Measurements from ENCODE around the gene NDEL1. TPM values are rescaled to one million over a fixed set of nuclear protein-coding genes. Genes with fewer than 3 reads are reported as not detected.

NDEL1 gene
- total RNA-seq, 6 experiments from 2014 or later: 22.2 to 34.9 (median 28.4) TPM

DNA sequence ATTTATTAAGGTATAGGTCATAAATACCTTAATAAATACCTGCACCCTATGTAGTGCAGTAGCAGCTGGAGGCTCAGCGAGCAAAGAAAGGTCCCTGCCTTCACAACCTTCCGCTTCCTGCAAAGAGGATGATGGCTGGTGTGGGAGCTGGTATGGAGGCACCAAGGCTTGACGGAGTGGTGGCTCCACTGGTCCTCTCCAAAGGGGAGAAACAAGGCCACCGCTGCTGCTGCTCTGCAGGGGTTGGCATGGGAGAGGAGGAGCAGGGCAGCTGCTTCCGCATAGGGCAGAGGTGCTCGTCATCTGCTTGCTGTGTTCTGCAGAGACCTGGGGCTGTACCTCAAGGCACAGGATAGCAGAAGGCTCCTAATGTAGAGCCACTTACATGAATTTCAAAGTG is 52.8 kb downstream of the NDEL1 start:
- 100% methylated on average over 1 of the region's 6 CpGs for WGBS (ENCODE audit: insufficient coverage, low coverage, low lambda C conversion rate, missing lambda C conversion rate)
- DNase-seq (peak in 1 of 3 donors; percentile 37), ATAC-seq (peak in 2 of 4 donors; percentile 9 to 11)
- intact Hi-C loops (cut with DNase I): no loop called here
- H3K27me3 ChIP-seq: no peaks in the 10 kb centered on the region
- peaks cover 0 to 30% (median 7%) of the 10 kb centered on the region in 4 donors for H3K36me3 ChIP-seq
- H3K27ac ChIP-seq: no peak overlapping the region
- no peak for TF ChIP-seq POLR2A (IDR thresholded peaks at IDR 0.05)
- TF ChIP-seq, protein P1, sequence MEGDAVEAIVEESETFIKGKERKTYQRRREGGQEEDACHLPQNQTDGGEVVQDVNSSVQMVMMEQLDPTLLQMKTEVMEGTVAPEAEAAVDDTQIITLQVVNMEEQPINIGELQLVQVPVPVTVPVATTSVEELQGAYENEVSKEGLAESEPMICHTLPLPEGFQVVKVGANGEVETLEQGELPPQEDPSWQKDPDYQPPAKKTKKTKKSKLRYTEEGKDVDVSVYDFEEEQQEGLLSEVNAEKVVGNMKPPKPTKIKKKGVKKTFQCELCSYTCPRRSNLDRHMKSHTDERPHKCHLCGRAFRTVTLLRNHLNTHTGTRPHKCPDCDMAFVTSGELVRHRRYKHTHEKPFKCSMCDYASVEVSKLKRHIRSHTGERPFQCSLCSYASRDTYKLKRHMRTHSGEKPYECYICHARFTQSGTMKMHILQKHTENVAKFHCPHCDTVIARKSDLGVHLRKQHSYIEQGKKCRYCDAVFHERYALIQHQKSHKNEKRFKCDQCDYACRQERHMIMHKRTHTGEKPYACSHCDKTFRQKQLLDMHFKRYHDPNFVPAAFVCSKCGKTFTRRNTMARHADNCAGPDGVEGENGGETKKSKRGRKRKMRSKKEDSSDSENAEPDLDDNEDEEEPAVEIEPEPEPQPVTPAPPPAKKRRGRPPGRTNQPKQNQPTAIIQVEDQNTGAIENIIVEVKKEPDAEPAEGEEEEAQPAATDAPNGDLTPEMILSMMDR (IDR thresholded peaks at IDR 0.05): no peak
- no peaks in the 10 kb centered on the region for H3K9me3 ChIP-seq
- no peak overlapping the region for H3K4me3 ChIP-seq
- H3K4me1 ChIP-seq: no peaks in the 10 kb centered on the region

DNA sequence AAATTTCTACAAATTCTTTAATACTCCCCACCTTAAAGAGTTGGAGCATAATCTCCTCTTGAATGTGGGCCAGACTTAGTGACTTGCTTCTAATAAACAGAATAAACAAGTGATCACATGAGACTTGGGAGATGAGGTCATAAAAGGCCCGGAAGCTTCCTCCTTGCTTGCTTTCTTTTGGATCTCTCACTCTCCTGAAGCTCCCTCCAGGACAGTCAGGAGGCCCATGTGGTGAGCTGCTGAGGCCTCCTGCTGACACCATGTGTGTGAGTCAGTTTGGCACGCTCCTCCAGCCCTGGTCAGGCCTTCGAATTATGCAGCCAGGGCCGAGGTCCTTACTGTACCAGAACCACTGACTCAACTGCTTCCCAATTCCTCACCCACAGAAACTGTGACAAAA is 53.2 kb downstream of the NDEL1 start:
- no peaks in the 10 kb centered on the region for H3K4me1 ChIP-seq
- H3K9me3 ChIP-seq: no peaks in the 10 kb centered on the region
- no peak overlapping the region for H3K27ac ChIP-seq
- intact Hi-C loops (cut with DNase I): no loop called here
- TF ChIP-seq, protein P1 (IDR thresholded peaks at IDR 0.05): peak in 3 of 4 donors; percentile 8 to 21 (median 11)
- TF ChIP-seq POLR2A (IDR thresholded peaks at IDR 0.05): no peak
- H3K4me3 ChIP-seq: no peak overlapping the region
- H3K27me3 ChIP-seq: no peaks in the 10 kb centered on the region
- WGBS (ENCODE audit: insufficient coverage, low coverage, low lambda C conversion rate, missing lambda C conversion rate): 31% methylated on average over 3 of the region's 4 CpGs
- peaks cover 0 to 28% (median 5%) of the 10 kb centered on the region in 4 donors for H3K36me3 ChIP-seq
- DNase-seq: peak in 1 of 3 donors; percentile 54
- ATAC-seq: peak; percentile 78 to 89 (median 80)

DNA sequence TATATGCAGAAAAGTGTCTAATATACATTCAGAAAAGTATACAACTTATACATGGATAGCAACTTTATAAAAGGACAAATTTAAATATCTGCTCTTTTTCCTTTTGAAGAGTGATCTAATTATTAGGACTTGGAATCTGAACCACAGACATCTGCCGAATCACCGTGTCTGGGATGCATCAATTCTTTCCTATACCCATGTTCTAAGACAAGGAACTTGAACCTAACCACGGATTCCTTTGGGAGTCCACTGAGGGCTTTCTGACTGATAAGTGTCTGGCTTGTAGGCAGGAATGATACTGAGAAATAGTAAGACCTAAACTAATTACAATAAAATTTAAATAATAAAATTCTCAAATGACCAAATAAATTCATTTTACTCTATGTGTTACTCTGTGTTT is 54.2 kb downstream of the NDEL1 start:
- ATAC-seq: no peak
- intact Hi-C loops (cut with DNase I): no loop called here
- Histone ChIP-seq H3K9me3 (no peaks in the 10 kb centered on the region), H3K4me1 (no peaks in the 10 kb centered on the region), H3K27ac (no peak overlapping the region), H3K4me3 (no peak overlapping the region), H3K36me3 (peaks cover 0 to 28% (median 4%) of the 10 kb centered on the region in 4 donors), H3K27me3 (no peaks in the 10 kb centered on the region)
- DNase-seq: no peak
- 82% methylated on average over 3 of the region's 3 CpGs for WGBS (ENCODE audit: insufficient coverage, low coverage, low lambda C conversion rate, missing lambda C conversion rate)
- no peak for TF ChIP-seq POLR2A (IDR thresholded peaks at IDR 0.05)
- TF ChIP-seq, protein P1 (IDR thresholded peaks at IDR 0.05): no peak

DNA sequence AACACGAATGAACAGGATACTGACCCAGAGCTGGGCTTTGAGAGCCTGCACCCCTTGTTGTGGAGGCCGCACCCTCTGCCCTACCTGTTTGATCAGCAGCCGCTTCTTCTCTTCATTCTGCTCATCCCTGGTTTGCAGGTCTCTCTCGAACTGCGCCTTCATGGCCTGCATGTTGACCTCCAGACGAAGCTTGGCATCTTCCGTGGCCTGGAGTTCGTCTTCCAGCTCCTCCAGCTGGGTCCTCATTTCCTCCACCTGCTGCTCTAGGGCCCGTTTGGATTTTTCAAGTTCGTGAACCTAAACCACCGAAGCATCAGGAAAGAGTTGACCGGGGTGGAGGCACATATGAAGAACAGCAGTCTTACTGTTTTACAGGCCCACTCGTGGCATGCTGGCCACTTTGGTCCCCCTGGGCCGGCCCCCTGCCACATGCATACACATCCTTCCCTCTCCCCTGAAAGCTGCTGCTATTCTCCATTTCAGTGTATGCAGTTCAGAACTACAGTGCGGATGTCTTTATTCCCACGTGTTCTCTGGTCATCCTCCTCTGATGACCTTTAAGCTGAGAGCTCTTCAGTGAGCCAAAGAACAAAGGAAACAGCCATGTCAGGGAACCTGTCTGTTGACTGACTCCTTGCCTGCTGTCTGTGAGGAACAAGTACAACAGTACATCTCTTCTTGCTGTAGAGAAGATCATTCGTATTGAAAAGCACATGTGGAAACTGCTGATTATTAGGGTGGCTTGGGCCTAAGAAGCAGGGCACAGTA is 54.8 kb downstream of the NDEL1 start:
- no peaks in the 10 kb centered on the region for H3K27me3 ChIP-seq
- no peak overlapping the region for H3K4me3 ChIP-seq
- intact Hi-C loops (cut with DNase I): no loop called here
- peak in 1 of 3 donors; percentile 16 for DNase-seq
- ATAC-seq: peak in 3 of 4 donors; percentile 20 to 62 (median 23)
- H3K9me3 ChIP-seq: no peaks in the 10 kb centered on the region
- no peak overlapping the region for H3K27ac ChIP-seq
- 63% methylated on average over 8 of the region's 17 CpGs for WGBS (ENCODE audit: insufficient coverage, low coverage, low lambda C conversion rate, missing lambda C conversion rate)
- H3K4me1 ChIP-seq: no peaks in the 10 kb centered on the region
- H3K36me3 ChIP-seq: peaks cover 0 to 28% (median 4%) of the 10 kb centered on the region in 4 donors
- no peak for TF ChIP-seq POLR2A (IDR thresholded peaks at IDR 0.05)
- TF ChIP-seq, protein P1 (IDR thresholded peaks at IDR 0.05): no peak

All from right lobe of liver (tissue), 6 donors.